Tibial nerve (tissue), 4 donors: Measurements from ENCODE around the gene DGKD.

ENCODE experiments used
- EP300 ChIP-seq, 2 donors: sonication (generic); formaldehyde crosslinking; IDR thresholded peaks; one replicate each; pipeline ENCODE4 v1.6.1; 2017; ENCODE audit warnings: antibody characterized with exemption in 2 of 2, mild to moderate bottlenecking in 1 of 2
- POLR2A ChIP-seq, 2 donors: fragments of 450-650 bp; IDR thresholded peaks; one replicate each; pipeline ENCODE4 v1.6.1; 2017; ENCODE audit warnings: antibody characterized with exemption in 2 of 2, mild to moderate bottlenecking in 2 of 2, moderate library complexity in 2 of 2
- TF ChIP-seq, protein P1 (sequence below), 5 experiments: fragments of 200-600 bp in 3 of 5; fragments of 450-650 bp in 2 of 5; sonication (generic) in 3 of 5; IDR thresholded peaks; one replicate each; pipeline ENCODE4 v1.5.1; 2016 to 2019; ENCODE audit warnings: antibody characterized with exemption in 5 of 5, mild to moderate bottlenecking in 3 of 5, moderate library complexity in 2 of 5

DNA sequence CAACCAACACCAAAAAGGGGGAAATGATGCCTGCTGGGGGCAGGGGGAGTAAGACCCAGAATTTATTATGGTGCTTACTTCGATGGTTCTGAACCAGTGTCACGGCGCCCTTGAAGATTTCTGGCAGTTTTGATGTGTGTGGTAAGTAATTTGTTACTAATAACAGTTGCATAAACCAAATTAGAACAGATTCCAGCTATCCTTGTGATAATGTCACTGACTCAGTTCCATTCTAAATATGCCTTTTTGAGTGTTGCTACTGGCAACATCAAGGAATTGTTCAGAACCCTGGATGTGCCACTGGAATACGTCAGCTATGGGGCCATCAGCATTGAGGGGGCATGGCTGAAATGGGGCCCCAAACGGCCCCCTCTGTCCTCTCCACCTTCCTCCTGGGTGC lies 35.0 kb upstream of the DGKD start:
- TF ChIP-seq POLR2A (IDR thresholded peaks at IDR 0.05), result no peak
- TF ChIP-seq EP300 (IDR thresholded peaks at IDR 0.05), result no peak
- TF ChIP-seq, protein P1, sequence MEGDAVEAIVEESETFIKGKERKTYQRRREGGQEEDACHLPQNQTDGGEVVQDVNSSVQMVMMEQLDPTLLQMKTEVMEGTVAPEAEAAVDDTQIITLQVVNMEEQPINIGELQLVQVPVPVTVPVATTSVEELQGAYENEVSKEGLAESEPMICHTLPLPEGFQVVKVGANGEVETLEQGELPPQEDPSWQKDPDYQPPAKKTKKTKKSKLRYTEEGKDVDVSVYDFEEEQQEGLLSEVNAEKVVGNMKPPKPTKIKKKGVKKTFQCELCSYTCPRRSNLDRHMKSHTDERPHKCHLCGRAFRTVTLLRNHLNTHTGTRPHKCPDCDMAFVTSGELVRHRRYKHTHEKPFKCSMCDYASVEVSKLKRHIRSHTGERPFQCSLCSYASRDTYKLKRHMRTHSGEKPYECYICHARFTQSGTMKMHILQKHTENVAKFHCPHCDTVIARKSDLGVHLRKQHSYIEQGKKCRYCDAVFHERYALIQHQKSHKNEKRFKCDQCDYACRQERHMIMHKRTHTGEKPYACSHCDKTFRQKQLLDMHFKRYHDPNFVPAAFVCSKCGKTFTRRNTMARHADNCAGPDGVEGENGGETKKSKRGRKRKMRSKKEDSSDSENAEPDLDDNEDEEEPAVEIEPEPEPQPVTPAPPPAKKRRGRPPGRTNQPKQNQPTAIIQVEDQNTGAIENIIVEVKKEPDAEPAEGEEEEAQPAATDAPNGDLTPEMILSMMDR (IDR thresholded peaks at IDR 0.05), result no peak
